ENCODE data around the gene ADAP1.

The ADAP1 gene

DNA sequence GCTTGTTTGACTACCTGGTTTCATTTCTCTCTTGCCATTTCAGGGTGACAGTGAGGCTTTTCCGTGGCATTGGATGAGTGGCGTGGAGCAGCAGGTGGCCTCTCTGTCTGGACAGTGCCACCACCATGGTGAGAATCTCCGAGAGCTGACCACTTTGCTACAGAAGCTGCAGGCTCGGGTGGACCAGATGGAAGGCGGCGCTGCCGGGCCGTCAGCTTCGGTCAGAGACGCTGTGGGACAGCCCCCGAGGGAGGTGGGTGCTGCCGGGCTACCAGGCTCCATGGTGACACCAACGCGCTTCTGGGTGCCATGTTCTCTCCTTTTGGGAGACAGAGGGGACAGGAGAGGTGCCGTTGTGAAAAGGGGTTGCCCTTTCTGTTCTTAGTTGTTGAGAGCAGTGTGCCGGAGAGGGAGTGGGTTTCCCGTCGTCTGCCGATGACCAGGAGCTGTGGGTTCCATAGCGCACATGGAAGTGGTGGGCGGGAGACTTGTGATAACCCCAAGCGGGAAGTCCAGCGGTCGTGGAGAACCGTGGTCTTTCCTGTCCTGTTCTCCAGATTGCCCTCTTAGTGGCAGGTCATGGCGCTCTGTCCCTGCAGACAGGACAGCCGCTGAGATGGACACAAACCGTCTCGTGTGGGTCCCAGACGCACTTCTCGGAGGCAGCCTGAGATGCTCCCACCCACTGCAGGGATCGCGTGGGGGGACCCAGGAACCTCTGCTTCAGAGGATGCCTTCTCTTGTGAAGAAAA, 100.9 kb downstream of the ADAP1 start:
- DNase-seq = no peak

DNA sequence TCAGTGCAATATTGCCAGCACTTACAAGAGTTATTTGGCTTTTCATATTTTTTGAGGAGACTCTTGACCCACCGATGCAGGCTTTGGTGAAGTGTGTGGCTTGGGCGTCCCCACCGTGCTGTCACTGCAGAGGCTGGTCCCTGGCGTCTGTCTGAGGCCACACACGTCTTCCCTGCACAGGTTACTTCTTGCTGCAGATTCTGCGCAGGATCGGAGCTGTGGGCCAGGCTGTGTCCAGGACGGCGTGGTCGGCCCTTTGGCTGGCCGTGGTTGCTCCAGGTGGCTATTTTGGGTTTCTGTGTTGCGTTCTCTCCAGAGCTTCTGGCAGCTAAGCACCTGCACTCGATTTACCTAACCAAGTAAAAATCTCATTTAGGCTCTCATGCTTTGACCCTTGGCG, 103.3 kb downstream of the ADAP1 start:
- DNase-seq = no peak

DNA sequence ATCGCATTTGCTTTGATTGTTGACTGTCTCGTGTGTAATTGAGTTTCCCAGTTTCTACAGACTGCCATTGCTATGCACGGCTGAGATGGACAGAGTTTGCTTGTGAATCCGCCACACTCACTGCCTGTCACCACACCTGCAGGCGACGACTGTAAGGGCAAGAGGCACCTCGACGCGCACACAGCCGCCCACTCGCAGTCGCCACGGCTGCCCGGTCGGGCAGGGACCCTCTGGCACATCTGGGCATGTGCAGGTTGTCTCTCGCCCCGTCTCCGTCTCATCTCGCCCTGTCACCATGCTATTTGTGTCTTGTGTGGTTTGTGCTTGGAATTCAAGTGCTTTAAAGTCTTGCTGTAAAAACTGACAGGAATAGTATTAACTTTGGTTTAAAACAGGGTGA, 104.7 kb downstream of the ADAP1 start:
- no peak for DNase-seq

DNA sequence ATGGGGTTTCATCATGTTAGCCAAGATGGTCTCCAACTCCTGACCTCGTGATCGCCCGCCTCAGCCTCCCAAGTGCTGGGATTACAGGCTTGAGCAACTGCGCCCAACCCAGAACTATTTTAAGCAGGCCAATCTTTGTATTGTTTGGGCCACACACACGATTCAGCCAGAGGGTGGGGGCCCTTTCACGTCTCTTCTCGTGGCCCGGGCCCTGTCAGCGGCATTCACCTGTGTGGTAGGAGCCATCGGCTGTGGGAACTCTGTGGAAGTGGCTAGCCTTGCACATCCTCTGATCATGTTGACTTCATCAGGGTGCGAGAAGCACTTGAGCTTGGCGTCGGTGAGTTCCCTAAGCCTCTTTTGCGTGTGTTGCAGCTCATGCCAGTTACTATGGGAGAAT, 105.3 kb downstream of the ADAP1 start:
- no peak for DNase-seq
